ENCODE measurements around the gene IKZF2.

DNA sequence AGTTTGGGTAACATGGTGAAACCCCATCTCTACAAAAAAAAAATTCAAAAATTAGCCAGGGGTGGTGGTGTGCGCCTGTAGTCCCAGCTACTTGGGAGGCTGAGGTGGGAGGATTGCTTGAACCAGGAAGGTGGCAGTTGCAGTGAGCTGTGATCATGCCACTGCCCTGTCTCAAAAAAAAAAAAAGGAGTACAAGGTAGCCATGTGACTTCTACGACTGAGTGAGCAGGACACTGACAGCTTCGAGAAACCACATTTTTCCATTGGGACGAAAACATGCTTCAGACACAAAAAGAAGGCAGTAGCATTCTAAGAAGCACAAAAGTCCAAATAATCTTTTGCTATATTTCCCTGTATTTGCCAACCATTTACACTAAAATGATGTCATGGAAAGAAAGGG is 19.7 kb upstream of the IKZF2 start:
- no peak for TF ChIP-seq POLR2A (IDR thresholded peaks at IDR 0.05; ENCODE audit: low read depth, low read length)
- TF ChIP-seq, protein P1, sequence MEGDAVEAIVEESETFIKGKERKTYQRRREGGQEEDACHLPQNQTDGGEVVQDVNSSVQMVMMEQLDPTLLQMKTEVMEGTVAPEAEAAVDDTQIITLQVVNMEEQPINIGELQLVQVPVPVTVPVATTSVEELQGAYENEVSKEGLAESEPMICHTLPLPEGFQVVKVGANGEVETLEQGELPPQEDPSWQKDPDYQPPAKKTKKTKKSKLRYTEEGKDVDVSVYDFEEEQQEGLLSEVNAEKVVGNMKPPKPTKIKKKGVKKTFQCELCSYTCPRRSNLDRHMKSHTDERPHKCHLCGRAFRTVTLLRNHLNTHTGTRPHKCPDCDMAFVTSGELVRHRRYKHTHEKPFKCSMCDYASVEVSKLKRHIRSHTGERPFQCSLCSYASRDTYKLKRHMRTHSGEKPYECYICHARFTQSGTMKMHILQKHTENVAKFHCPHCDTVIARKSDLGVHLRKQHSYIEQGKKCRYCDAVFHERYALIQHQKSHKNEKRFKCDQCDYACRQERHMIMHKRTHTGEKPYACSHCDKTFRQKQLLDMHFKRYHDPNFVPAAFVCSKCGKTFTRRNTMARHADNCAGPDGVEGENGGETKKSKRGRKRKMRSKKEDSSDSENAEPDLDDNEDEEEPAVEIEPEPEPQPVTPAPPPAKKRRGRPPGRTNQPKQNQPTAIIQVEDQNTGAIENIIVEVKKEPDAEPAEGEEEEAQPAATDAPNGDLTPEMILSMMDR (IDR thresholded peaks at IDR 0.05; ENCODE audit: extremely low read depth in 1 of 2, insufficient read depth in 1 of 2, low read depth in 1 of 2, low read length in 2 of 2) = no peak
- TF ChIP-seq EZH2 (IDR thresholded peaks at IDR 0.05; ENCODE audit: borderline replicate concordance, low read depth, low read length, severe bottlenecking) = no peak
- TF ChIP-seq FOS (IDR thresholded peaks at IDR 0.05; ENCODE audit: borderline replicate concordance, insufficient read depth, low read length) = no peak

Data from endothelial cell of umbilical vein (primary cell).